ENCODE measurements around the gene STAP2.

STAP2 gene

GRCh38 chr19:4326837-4327251 lies 11.8 kb downstream of the STAP2 start:
- DNase-seq (ENCODE audit: low read depth in 1 of 2, low spot score in 1 of 2) = no peak
- TF ChIP-seq GABPA (IDR thresholded peaks at IDR 0.05; ENCODE audit: low read depth) (no peak), SPI1 (IDR thresholded peaks at IDR 0.05; ENCODE audit: borderline replicate concordance, low read depth) (no peak)
- TF ChIP-seq, protein P1, sequence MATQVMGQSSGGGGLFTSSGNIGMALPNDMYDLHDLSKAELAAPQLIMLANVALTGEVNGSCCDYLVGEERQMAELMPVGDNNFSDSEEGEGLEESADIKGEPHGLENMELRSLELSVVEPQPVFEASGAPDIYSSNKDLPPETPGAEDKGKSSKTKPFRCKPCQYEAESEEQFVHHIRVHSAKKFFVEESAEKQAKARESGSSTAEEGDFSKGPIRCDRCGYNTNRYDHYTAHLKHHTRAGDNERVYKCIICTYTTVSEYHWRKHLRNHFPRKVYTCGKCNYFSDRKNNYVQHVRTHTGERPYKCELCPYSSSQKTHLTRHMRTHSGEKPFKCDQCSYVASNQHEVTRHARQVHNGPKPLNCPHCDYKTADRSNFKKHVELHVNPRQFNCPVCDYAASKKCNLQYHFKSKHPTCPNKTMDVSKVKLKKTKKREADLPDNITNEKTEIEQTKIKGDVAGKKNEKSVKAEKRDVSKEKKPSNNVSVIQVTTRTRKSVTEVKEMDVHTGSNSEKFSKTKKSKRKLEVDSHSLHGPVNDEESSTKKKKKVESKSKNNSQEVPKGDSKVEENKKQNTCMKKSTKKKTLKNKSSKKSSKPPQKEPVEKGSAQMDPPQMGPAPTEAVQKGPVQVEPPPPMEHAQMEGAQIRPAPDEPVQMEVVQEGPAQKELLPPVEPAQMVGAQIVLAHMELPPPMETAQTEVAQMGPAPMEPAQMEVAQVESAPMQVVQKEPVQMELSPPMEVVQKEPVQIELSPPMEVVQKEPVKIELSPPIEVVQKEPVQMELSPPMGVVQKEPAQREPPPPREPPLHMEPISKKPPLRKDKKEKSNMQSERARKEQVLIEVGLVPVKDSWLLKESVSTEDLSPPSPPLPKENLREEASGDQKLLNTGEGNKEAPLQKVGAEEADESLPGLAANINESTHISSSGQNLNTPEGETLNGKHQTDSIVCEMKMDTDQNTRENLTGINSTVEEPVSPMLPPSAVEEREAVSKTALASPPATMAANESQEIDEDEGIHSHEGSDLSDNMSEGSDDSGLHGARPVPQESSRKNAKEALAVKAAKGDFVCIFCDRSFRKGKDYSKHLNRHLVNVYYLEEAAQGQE (IDR thresholded peaks at IDR 0.05; ENCODE audit: insufficient replicate concordance, low read depth) = no peak
- H3K27me3 ChIP-seq (ENCODE audit: insufficient read depth, poor library complexity, severe bottlenecking) = peaks cover 24% of the 10 kb centered on the region
- H3K27ac ChIP-seq (replicated peaks) = no peak overlapping the region
- no peak overlapping the region for H3K4me3 ChIP-seq (replicated peaks; ENCODE audit: insufficient read depth, low read length)

- peaks cover 24% of the 10 kb centered on the region for H3K27me3 ChIP-seq (ENCODE audit: insufficient read depth, poor library complexity, severe bottlenecking)
- no peak overlapping the region for H3K4me3 ChIP-seq (replicated peaks; ENCODE audit: insufficient read depth, low read length)
- TF ChIP-seq, protein P1 (IDR thresholded peaks at IDR 0.05; ENCODE audit: insufficient replicate concordance, low read depth) = no peak
- TF ChIP-seq, protein P2, sequence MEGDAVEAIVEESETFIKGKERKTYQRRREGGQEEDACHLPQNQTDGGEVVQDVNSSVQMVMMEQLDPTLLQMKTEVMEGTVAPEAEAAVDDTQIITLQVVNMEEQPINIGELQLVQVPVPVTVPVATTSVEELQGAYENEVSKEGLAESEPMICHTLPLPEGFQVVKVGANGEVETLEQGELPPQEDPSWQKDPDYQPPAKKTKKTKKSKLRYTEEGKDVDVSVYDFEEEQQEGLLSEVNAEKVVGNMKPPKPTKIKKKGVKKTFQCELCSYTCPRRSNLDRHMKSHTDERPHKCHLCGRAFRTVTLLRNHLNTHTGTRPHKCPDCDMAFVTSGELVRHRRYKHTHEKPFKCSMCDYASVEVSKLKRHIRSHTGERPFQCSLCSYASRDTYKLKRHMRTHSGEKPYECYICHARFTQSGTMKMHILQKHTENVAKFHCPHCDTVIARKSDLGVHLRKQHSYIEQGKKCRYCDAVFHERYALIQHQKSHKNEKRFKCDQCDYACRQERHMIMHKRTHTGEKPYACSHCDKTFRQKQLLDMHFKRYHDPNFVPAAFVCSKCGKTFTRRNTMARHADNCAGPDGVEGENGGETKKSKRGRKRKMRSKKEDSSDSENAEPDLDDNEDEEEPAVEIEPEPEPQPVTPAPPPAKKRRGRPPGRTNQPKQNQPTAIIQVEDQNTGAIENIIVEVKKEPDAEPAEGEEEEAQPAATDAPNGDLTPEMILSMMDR (IDR thresholded peaks at IDR 0.05; ENCODE audit: insufficient read depth, low read length) = no peak
- no peak for TF ChIP-seq SPI1 (IDR thresholded peaks at IDR 0.05; ENCODE audit: borderline replicate concordance, low read depth)
- TF ChIP-seq POLR2AphosphoS5 (IDR thresholded peaks at IDR 0.05; ENCODE audit: low read depth) = no peak
- TF ChIP-seq GABPA (IDR thresholded peaks at IDR 0.05; ENCODE audit: low read depth) = no peak
- no peak overlapping the region for H3K27ac ChIP-seq (replicated peaks)
- DNase-seq (ENCODE audit: low read depth in 1 of 2, low spot score in 1 of 2) = no peak
Measured at GRCh38 chr19:4326215-4326836, 12.3 kb downstream of the STAP2 start.

DNA sequence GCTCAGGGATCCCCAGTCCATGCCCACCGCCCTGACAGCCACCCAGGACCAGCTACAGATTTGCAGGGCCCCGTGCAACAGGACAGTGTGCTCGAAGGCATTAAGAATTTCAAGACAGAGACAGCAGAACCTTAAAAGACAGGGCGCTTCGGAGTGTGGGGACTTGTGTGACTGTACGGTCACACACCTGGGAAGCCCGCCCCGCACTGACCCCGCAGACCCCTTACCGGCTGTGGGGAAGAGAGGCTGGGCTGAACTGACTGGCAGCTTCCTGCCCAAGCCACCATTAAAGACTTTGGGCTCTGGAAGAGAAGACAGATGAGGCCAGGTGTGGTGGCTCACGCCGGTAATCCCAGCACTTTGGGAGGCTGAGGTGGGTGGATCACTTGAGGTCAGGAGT lies 14.4 kb downstream of the STAP2 start:
- no peak for DNase-seq (ENCODE audit: low read depth in 1 of 2, low spot score in 1 of 2)
- TF ChIP-seq SPI1 (IDR thresholded peaks at IDR 0.05; ENCODE audit: borderline replicate concordance, low read depth) (no peak), GABPA (IDR thresholded peaks at IDR 0.05; ENCODE audit: low read depth) (no peak)
- no peak overlapping the region for H3K4me3 ChIP-seq (replicated peaks; ENCODE audit: insufficient read depth, low read length)
- peaks cover 23% of the 10 kb centered on the region for H3K27me3 ChIP-seq (ENCODE audit: insufficient read depth, poor library complexity, severe bottlenecking)
- no peak overlapping the region for H3K27ac ChIP-seq (replicated peaks)

DNA sequence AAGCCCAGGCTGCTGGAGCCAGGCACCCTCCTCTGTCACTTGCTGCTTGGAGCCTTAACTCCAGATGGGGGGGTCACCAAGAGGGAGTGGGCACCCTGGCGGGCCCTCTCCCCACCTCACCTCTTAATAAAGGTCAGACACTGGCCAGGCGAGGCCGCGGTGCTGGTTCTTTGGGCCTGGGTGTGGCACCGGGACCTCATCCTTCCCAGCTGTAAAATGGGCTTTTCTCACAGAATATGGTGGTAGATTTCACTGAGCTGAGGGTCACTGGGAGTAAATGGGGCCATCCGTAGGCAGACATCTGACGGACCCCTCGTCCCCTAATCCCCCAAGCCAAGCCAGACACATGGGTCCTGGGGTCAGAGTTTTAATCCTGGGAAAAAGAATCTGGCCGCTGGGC lies 14.9 kb downstream of the STAP2 start:
- no peak for TF ChIP-seq SPI1 (IDR thresholded peaks at IDR 0.05; ENCODE audit: borderline replicate concordance, low read depth)
- TF ChIP-seq, protein P1 (IDR thresholded peaks at IDR 0.05; ENCODE audit: insufficient replicate concordance, low read depth) = no peak
- TF ChIP-seq GABPA (IDR thresholded peaks at IDR 0.05; ENCODE audit: low read depth) = no peak
- no peak for TF ChIP-seq POLR2AphosphoS5 (IDR thresholded peaks at IDR 0.05; ENCODE audit: low read depth)
- TF ChIP-seq, protein P2 (IDR thresholded peaks at IDR 0.05; ENCODE audit: insufficient read depth, low read length) = no peak
- Histone ChIP-seq H3K27ac (replicated peaks) (no peak overlapping the region), H3K27me3 (ENCODE audit: insufficient read depth, poor library complexity, severe bottlenecking) (peaks cover 18% of the 10 kb centered on the region), H3K4me3 (replicated peaks; ENCODE audit: insufficient read depth, low read length) (no peak overlapping the region)
- DNase-seq (ENCODE audit: low read depth in 1 of 2, low spot score in 1 of 2) = no peak

Data from HL-60 (cell line).